Cardiac septum (tissue), 1 donor: ENCODE measurements around the gene ABCC4. TPM values are rescaled to one million over a fixed set of nuclear protein-coding genes. Genes with fewer than 3 reads are reported as not detected.

Source experiments
- DNase-seq: peaks from one replicate; pipeline ENCODE4 v3.0.0-alpha.2; 2020; ENCODE audit warnings: low spot score
- intact Hi-C: fragments of 100-400 bp; cut with DNase I; formaldehyde crosslinking; loops from one replicate; pipeline ENCODE4 v1.14.0; 2022
- total RNA-seq: library from RNA; stranded (reverse); fragmentation: NEBNext Ultra II Directional; extraction: Animal tissue kit (Norgen Biotek cat#: 25700); gene quantifications from one replicate; pipeline ENCODE4 v1.2.1, GENCODE V29; 2021
- donor health status: DM: no; HTN: no; CAD: no.

ABCC4 gene
- total RNA-seq, 1 donor from 2014 or later: 6.9 TPM

DNA sequence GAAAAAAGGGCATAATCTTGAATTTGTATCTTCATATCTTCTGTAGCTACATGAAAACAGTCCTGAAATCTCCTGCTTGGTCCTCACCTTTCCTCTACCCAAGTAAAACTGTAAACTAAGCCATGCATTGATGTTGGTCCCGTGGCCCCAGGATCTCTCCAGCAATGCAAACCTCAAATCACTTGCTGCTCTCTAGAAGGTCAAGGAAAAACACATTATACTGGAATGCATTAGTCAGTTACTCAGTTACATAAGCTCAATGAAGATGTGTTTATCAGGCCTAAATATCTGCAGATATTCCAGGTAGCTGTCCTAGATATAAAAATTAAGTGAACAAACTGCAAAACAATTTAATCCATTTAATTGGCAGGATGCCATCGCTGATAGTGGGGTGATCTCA lies 261.8 kb downstream of the ABCC4 start:
- no peak for DNase-seq
- intact Hi-C loops: no loop called here

DNA sequence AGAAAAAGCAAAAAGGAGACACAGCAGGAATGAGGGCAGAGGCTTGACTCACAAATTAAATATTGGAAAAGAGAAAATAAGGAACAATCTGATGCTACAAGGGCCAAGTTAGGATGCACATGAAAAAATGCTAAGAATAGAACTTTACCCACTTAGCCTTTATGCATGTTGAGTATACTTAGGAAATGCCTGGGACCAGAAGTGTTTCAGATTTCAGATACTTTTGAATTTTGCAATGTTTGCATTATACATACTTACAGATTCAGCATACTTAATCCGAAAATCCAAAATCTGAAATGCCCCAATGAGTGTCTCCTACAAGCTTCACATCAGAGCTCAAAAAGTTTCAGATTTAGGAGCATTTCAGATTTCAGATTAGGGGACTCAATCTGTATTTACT lies 262.3 kb downstream of the ABCC4 start:
- intact Hi-C loops: no loop called here
- DNase-seq: no peak

DNA sequence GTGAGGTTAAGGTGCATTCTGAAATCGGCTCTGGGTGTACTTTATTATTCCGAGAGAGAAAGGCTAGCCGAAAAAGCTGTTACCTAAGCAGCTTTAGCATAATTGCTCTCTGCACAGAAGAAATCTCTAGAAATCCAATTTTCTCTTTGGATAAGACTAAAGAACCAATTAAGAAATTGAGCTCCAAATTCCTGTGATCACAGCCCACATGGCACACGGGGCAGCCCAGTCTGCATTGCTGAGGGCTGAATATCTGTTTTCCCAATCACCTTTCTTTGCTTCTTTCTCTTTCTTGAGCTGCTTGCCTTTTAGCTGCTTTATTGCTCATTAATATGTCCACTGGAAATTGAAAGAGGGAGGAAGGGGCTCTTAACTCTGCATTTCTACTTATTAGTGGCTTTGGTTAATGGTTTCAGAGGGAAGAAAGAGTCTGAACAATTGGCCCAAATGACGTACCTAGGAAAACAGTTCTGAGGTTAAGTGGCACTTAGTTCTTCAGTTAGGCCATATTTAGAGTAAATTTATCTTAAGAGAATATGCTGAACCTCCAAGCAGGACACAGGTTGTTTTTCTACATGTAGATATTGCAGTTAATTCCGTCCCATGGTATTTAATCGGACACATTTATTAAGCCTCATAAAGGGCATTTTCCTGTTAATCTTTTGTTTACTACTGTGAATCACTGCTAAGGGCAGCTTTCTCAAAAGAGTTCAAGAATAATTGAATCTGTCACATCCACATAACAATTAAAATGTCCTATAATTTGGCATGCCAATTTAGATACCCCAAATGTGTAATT lies 265.7 kb downstream of the ABCC4 start:
- intact Hi-C loops: no loop called here
- DNase-seq: no peak

DNA sequence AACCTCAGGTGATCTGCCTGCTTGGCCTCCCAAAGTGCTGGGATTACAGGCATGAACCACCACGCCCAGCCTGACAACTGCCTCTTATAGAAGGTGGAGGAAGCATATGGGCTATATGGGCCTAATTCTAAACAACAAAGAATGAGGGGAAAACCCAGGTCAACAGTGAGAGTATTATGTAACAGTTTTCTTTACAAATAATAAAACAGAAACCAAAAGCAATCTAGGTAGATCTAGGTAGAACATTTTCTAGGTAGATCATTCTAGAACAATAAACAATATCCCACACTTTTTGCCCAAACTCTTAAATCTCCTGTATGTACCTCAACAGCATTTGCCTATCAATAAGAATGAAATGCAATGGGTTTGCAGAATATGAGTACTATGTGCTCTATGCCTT lies 267.4 kb downstream of the ABCC4 start:
- intact Hi-C loops: no loop called here
- DNase-seq: no peak

DNA sequence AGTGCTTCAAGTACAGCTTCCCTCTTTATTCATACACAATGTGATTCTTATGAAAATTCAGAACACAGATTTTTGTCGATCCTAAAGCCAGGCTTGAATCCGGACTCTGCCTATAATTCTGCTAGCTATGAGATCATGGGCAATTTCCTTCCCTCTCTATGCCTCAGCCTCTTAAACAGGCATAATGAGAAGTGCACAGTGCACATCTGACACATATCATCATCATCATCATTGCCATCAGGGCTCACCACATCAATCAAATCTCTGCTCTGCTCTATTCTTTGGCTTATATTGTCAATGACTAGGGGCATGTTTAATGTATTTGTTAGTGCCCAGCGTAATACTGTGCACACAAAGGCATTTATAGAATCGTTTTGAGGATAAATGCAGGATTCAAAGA lies 269.1 kb downstream of the ABCC4 start:
- intact Hi-C loops: no loop called here
- no peak for DNase-seq

DNA sequence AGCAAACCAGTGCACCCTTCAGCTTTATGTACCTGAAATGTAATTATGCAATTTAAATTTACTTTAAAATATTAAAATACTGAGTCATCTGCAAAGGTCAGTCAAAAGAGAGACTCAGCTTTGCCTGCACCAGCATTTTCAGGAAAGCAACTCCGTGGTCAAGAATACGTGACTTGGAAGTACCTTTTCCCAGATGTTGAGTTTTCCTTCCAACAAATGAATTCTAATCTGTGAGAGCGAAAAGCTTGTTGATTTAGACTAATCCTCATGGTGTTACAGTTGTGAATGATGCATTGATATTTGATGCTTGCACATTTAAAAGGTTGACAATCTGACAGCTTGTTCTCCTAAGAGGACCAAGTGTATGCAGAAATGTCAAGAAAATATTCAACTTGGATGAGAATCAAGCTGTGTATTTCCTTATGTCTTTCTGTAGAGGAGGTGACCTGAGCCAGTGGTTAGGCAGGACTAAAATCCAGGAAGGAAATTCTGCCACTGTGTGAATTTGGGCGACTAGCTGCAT lies 270.4 kb downstream of the ABCC4 start:
- DNase-seq: no peak
- intact Hi-C loops: no loop called here

DNA sequence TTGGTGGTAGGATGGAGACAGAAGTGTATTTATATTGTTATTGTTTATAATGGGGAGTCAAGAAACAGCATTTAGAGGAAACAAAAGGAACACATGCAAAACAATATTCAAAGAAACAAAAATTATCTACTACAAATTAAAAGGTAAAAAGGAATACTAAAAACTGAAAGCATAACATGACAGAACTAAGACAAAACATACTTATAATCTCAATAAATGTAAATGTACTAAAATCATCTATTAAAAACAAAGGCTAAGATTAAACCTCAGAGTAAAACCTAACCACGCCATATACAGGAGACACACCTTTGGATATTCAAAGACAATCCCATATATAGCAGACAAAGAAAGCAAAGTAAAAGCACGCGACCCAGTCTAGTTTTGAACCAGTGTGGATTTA lies 273.6 kb downstream of the ABCC4 start:
- no peak for DNase-seq
- intact Hi-C loops: no loop called here

DNA sequence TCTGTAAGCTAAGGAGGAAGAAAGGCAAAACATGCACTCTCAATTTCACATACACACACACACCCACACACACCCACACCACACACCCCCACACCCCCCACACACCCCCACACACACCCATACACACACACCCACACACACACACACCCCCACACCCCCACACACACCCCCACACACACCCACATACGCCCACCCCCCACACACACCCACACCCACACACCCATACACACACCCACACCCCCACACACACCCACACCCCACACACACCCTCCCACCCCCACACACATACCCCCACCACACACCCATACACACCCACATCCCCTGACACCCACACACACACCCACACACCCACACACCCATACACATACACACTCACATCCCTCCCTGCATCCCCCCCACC lies 276.1 kb downstream of the ABCC4 start:
- DNase-seq: no peak
- intact Hi-C loops: no loop called here

DNA sequence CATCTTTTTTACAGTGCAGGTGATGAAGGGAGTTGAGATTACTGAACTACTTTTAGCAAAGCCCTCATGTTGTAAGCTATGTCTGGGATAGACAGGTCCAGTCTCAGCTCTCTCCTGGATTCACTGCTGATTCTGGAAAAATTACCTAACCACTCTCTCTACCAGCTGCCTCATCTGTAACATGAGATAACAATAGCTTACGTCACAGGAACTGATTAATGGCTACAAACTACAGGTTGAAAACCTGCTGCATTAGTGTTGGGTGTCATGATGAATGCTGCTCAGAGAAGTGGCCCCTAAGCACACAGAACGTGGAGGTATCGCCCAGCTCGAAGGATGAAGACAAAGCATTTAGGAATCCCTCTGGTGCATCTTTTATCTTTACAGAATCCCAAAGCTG lies 277.8 kb downstream of the ABCC4 start:
- intact Hi-C loops: no loop called here
- DNase-seq: no peak

DNA sequence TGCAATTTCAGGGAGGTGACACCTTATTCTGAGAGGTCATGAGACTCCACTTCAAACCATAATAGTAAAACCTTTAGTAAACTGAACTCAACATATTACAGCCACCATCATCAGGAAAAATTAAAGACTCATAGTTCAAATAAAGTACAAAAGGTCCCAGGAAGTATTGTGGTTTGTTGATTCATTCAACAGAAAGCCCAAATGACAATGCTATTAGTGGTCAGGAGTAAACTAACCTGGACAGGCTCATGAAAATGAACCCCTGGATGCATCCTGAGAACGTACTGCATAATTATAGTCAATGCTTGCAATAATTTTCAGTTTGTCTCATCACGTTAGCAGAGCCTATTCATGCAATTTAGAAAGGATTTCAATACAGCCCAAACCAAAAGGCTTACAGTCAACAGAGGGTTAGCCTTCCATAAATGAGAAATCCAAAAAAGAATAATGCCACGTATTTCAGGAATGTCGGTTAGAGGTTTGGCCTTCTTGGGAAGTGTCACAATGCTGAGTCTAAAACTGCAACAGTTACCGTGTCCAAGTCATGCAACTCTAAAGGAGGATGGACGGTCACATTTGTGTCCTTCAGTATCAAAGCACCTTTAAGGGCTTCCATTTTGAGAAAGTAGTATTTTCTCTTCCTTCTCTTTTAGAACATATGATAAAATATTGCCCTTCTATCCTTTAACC lies 280.8 kb downstream of the ABCC4 start:
- intact Hi-C loops: no loop called here
- DNase-seq: no peak

DNA sequence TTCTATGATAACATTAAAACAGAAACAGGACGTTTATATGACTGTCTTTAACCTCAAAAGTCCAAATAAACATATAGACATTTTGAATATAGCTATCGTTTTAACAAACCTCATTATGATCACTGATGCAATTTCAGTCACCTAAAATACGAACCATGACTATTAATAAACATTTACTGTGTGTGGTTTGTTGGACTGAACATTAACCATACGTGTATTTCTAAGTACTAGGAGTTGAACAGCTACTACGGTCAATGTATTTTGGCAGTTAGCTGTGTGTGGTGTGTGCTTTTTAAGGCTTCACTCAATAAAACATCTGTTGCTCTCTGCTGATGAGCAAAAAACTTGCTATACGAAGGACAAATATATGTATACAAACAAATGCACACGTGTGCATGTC lies 281.4 kb downstream of the ABCC4 start:
- no peak for DNase-seq
- intact Hi-C loops: no loop called here

DNA sequence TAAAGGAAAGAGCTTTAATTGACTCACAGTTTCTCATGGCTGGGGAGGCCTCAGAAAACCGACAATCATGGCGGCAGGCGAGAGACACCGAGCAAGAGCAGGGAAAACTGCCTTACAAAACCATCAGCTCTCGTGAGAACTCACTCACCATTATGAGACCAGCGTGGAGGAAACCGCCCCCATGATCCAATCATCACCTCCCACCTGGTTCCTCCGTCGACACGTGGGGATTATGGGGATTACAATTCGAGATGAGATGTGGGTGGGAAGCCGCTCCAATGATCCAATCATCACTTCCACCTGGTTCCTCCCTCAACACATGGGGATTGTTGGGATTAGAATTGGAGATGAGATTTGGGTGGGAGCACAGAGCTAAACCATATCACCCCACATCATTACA lies 293.9 kb downstream of the ABCC4 start:
- intact Hi-C loops: no loop called here
- no peak for DNase-seq

DNA sequence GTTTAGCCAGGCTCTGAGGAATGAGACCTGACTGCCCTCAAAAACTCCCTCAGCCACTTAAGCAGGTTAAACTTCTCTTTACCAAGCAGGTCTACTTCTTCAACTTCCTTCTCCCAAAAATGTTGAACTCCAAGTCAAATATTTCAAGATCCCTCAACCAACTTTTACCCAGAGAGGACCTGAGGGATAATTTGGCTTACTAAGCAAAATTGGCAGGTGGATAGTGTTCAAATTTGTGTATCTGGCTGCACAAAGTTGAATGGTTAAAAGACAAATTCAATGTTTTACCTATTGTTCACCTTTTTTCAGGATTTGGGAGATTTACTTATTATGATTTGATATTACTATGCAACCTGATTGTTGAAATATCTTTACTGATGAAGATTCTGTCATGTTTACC lies 296.0 kb downstream of the ABCC4 start:
- no peak for DNase-seq
- intact Hi-C loops: no loop called here

DNA sequence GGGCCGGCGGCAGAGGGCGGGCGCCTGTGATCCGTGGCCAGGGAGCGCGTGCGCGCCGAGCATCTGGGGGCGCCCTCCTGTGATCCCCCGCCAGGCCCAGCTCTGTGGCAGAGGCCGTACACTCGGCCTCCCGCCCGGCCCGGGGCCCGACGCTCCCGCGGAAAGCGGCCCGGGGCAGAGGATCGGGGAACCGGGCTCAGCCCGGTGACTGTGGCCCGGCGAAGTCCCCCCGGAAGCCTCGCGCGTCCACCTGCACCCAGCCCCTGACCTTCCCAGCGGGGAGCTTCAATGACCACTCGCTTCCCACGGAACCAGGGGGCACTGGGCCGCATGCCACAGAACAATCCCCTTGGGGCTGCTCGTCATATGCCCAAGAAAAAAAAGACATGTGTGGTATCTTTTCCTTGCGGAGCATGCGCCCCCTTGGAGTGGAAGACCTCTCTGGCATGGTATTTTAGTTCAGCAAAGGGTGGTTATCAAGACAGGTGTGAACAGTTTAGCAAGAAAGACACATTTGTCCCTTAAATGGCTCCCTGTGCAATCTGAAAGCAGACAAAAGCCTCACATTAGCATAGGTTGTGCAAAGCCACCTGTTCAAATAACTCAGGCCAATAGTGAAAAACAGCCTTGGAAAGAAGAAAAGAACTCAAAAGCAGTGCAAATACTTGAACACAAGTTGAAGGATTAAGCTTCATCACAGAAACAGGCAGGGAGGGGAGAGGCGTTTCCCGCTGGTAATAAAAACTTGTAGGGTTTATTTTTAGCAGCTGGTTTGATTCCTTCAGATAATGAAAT lies 298.0 kb downstream of the ABCC4 start:
- no peak for DNase-seq
- intact Hi-C loops: no loop called here

DNA sequence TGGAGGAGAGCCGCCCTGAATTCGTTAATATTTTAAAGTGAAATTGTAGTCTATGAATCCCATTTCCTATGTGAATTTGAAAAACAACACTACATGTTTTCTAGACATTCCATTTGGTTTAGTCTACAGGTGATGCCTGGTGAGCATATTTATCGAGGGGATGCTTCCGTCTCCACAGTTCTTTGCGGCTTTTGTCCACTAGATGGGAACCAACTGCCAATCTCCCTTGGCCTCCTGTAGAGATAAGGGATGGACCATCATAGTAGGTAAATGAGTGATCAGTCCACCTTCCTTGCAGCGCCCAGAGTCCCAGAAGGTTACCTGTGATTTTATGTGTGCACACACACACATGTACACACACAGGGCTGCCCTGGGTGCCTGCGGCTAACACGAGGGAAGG lies 299.1 kb downstream of the ABCC4 start:
- no peak for DNase-seq

DNA sequence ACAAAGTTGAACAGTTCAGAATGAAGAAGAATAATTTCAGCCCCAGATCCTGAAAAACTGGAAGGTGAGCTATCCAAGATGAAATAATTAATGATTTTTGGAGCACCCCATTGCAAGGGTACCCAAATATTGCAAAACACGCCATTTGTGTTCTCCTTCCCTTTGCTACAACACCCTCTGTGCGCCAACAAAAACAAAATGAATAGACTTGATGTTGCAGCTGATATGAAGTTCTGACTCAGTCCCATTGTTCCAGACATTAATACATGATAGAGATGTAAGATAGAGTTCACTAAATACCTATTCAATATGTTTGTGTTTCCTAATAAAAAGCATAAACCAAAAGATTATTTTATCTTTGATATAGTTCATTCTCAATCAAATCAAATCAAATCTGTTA lies 301.4 kb downstream of the ABCC4 start:
- DNase-seq: no peak
- intact Hi-C loops: no loop called here

More for the DNA sequence above, 299.1 kb downstream of the ABCC4 start:
- intact Hi-C loops: no loop called here

DNA sequence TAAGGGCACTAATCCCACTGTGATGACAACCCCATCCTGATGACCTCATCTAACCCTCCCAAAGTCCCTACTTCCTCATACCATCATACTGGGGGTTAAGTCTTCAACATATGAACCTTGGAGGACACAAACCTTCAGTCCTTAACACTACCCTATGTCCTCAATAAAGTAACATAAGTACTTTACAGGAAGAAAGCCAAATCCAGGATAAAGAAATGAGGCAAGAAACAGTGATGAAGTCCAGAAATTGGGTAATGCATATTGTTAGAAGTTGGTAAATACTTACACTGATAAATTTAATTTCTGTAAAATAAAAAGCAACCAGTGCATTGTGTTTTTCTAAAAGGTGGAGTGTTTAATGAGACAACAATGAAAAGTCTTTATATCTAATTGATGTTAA lies 304.1 kb downstream of the ABCC4 start:
- no peak for DNase-seq
- intact Hi-C loops: no loop called here

DNA sequence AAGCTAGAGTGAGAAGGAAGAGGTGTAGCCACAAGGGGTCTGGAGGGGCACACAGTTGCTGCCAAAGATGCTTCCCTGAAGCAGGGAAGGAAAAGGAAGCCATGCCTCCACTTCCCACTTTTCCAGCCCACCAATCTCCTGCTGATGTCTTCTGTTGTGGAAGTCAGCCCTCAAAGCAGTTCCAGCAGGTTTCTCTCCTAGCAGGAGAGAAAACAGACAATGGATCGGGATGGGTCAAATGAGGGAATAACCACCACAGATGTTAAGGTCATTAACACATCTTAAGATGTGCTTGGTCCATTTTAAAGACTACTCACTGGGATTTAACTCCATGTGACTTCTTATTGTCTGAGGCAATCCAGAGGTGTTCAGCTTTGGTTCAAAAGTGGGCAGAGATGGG lies 304.8 kb downstream of the ABCC4 start:
- intact Hi-C loops: no loop called here
- DNase-seq: no peak

DNA sequence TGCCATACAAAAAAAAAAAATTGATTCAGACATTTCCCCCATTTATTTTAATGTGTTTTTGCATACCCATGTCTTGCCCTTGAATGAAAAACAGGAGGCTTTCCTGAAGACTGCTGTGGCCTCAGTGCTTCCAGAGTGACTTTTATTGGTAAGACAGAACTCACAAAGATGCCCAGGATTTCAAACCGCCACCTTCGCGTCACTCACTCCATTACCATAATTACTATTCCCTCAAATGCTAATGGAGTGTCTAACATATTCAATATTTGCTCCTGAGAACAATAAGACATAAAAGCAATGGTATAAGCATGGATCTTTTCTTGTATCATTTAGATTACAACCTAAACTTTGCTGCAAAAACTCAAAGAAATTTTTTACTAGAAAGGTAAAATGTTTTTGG lies 306.7 kb downstream of the ABCC4 start:
- intact Hi-C loops: no loop called here
- DNase-seq: no peak

DNA sequence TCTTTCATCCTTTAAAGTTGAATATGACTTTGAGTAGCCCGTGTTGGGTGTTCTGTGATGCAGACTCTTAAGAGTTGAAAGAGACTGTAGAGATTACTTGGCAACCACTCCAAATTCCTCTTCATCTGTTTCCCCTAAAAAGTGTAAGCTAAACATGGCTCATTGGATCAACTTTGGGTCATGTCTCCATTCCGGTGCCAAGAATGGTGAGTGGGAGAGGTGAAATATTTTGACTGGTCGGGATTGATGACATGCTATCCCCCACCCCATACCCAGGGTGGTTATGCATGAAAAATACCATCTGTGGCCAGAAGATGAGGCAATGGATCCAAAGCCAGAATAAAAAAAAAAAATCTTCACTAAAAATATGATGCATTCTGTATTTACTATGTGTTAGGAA lies 307.6 kb downstream of the ABCC4 start:
- no peak for DNase-seq
- intact Hi-C loops: no loop called here
